Measurements from ENCODE around the gene SCN4A. TPM values are rescaled to one million over a fixed set of nuclear protein-coding genes. Genes with fewer than 3 reads are reported as not detected.

SCN4A gene
- total RNA-seq, 1 donor: not detected

DNA sequence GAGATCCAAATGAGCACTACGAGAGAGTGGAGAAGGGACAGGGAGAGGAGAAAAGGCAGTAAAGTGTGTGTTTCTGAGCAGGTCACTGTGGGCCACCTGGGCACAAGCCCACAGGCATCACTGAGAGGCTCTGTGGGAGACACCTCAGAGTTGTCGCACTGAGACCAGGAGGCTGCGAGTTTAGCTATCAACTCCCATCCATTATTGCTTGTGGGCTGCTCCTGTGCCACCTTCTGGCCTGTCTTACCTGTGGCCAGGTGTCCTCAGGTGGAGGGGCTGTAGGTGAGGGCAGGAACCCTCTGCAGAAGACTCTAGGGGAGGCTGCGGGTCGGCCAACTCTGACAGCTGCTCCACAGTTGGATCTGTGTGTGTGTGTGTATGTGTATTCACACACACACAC, 22.9 kb upstream of the SCN4A start:
- H3K4me3 ChIP-seq (ENCODE audit: low read depth, low read length): no peak overlapping the region
- TF ChIP-seq, protein P1, sequence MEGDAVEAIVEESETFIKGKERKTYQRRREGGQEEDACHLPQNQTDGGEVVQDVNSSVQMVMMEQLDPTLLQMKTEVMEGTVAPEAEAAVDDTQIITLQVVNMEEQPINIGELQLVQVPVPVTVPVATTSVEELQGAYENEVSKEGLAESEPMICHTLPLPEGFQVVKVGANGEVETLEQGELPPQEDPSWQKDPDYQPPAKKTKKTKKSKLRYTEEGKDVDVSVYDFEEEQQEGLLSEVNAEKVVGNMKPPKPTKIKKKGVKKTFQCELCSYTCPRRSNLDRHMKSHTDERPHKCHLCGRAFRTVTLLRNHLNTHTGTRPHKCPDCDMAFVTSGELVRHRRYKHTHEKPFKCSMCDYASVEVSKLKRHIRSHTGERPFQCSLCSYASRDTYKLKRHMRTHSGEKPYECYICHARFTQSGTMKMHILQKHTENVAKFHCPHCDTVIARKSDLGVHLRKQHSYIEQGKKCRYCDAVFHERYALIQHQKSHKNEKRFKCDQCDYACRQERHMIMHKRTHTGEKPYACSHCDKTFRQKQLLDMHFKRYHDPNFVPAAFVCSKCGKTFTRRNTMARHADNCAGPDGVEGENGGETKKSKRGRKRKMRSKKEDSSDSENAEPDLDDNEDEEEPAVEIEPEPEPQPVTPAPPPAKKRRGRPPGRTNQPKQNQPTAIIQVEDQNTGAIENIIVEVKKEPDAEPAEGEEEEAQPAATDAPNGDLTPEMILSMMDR (IDR thresholded peaks at IDR 0.05; ENCODE audit: insufficient read depth, low read depth, low read length): no peak
- no peak for DNase-seq (ENCODE audit: low read depth)

DNA sequence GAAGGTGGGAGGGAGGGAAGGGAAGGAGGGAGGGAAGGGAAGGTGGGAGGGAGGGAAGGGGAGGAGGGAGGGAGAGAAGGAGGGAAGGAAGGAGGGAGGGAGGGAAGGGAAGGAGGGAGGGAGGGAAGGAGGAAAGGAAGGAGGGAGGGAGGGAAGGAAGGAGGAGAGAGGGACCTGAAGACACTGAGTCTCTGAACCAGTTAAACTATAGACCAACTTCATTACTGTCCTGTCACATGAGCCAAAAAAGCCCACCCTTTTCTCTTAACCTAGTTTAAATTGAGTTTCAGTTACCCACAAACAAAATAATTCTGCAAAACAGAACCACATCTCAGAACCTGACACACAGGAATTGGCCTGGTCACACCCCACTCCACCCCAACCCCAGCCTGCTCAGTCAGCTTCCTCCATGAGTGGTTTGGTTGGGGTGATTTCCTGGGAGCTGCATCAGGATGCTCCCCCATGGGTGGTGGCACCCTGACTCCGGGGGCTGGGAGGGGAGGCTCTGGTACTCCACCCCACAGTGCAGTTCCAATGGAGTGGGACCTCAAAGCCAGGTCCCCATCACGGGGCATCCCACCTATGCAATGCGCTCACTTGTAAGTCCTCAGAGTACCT, 20.8 kb upstream of the SCN4A start:
- TF ChIP-seq, protein P1 (IDR thresholded peaks at IDR 0.05; ENCODE audit: insufficient read depth, low read depth, low read length): no peak
- no peak overlapping the region for H3K4me3 ChIP-seq (ENCODE audit: low read depth, low read length)
- no peak for DNase-seq (ENCODE audit: low read depth)

DNA sequence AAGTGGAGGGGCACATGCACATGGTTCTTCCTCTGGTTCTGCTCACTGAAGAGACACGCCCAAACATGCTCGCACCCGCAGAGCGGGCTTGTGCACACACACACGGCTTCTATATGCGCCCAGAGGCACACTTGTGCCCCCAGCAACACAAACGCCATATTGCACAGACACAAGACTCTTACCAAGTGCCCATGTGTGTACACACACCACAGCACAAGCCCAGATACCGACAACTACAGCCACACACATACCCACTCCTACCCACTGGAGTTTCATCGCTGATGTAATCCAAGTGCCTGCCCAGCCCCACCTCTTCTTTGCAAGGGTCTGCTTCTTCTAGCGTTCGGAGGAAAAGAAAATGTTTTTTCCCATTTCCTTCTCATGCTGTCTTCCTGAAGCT, 18.9 kb upstream of the SCN4A start:
- TF ChIP-seq, protein P1 (IDR thresholded peaks at IDR 0.05; ENCODE audit: insufficient read depth, low read depth, low read length): no peak

DNA sequence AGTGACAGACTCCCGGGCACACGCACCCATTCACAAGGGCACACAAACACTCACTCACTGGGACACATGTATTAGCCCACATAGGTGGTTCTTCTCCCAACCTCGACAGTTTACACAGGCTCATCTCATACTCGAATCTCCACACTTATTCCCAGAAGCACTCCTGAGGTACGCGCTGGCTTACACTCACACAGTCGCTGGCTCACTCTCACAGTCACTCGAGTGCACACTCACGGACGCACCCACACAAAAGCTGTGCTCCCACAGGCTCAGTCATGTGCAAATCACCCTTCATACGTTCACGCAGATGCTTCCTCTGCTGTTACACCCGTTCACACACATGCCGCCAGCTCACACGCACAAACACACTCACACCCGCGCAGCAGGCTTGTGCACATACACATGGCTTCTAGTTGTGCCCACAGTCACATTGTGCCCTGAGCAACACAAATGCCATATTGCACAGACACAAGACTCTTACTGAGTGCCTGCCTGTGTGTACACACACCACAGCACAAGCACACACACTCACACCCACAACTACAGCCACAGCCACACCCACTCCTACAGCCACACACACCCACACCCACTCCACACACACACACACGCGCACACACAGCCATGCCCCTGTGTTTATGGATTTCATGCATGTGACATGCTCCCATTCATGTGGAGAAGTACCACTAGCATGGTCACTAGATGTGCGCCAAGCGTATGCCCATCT, 17.1 kb upstream of the SCN4A start:
- no peak for DNase-seq (ENCODE audit: low read depth)
- TF ChIP-seq, protein P1 (IDR thresholded peaks at IDR 0.05; ENCODE audit: insufficient read depth, low read depth, low read length): no peak
- H3K4me3 ChIP-seq (ENCODE audit: low read depth, low read length): no peak overlapping the region

More for the DNA sequence above, 18.9 kb upstream of the SCN4A start:
- no peak overlapping the region for H3K4me3 ChIP-seq (ENCODE audit: low read depth, low read length)
- DNase-seq (ENCODE audit: low read depth): no peak

DNA sequence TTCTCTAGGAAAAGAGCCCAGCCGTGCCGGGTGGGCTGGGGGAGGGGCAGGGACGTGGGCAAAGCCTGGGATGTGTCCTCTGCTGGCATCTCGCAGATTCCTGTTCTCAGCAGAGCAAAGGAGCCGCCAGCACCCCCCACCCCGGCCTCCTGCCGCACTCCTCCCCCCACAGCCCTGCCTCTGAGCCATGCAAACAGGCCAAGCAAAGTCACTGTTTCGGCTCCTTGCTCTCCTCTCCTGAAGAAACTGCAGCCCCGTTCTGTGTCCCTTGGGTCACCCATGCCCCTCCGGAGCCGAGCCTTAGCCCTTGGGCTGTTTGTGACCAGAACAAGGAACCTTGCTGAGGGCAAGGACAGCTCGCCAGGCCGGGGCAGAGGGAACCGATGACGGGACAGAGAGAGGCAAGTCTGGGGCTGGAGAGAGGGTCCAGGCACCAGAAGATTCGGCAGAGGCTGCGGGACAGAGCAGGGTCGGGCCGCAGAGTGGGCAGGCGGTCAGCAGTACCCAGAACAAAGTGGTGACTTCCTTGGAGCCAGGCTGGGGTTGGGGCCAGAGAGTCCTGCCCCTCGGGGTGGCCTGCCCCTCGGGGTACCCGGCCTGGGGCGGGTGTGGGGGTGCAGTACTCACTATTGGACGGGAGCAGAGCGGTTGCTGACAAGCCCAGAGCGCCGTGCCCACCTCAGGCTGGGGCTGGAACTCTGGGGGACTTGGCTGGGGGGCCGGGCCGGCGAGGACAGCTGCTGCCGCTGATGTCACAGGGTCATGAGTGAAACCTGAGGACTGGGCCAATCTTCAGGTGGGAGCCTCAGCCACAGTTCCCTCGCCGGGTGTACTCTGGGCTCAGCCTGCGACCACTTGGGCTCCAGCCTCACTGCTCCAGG, 16.3 kb upstream of the SCN4A start:
- no peak overlapping the region for H3K4me3 ChIP-seq (ENCODE audit: low read depth, low read length)
- DNase-seq (ENCODE audit: low read depth): no peak
- TF ChIP-seq, protein P1 (IDR thresholded peaks at IDR 0.05; ENCODE audit: insufficient read depth, low read depth, low read length): no peak

DNA sequence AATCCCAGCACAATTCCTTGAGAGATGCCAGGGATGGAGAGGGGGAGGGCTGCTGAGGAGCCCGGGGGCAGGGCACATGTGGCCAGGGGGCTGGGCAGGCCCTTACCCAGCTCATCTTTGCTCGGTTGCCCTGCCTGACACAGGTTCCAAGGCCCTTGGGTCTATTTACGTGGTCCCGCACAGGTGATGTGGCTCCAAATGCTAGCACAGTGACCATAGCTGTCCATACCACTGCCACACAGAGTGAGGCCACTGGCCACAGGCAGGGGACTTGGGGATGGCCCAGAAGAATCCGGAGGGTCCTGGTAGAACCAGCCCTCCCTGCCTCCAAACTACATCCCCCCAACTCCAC, 15.4 kb upstream of the SCN4A start:
- TF ChIP-seq, protein P1 (IDR thresholded peaks at IDR 0.05; ENCODE audit: insufficient read depth, low read depth, low read length): no peak
- H3K4me3 ChIP-seq (ENCODE audit: low read depth, low read length): no peak overlapping the region
- no peak for DNase-seq (ENCODE audit: low read depth)
